NCI-H1436 treated with DMSO at 0.1 percent for 48 hours (cell line): ENCODE data around the gene UMPS.
"Not testable (repeated sequence)": the region's sequence is repeated elsewhere in the genome, so short reads cannot be mapped to it uniquely, and the experiment has no call there.

Source experiments
- DNase-seq: peaks from one replicate; lab custom pipeline; 2025; lab: John Stamatoyannopoulos, UW

The UMPS gene

DNA sequence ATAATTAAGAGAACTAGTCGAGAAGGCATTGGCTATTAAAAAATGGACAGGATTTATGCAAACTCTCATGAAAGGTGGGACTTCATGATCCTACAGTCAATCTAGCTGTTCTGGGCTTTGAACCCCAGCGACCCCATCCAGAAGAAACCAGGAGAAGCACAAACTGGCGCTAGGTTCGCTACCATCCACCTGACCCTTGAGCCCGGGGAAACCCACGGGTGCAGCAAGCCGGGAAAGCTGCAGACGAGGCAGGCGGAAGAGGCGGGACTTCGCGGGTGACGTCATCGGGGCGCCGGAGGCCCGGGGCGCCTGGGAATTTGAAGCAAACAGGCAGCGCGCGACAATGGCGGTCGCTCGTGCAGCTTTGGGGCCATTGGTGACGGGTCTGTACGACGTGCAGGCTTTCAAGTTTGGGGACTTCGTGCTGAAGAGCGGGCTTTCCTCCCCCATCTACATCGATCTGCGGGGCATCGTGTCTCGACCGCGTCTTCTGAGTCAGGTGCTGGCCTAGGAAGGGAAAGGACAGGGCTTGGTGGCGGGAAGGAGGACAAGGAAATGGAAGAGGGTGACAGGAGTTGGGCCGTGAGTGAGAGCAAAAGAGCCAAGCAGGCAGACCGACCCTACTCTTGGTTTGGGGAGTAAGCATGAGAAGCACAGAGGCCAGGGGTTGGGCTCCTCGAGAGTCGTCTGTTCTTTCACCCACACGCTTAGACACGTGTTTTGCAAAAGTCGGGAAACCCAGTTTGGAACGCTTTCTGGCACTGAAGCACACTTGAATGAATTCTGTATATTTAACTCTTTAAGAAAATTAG lies at the start of gene UMPS:
Gene UMPS (plus strand): TSS at position 324 of the 812 bp plus-strand sequence. CDS start 20 bp downstream, at position 344.
- peak; percentile 47 for DNase-seq

DNA sequence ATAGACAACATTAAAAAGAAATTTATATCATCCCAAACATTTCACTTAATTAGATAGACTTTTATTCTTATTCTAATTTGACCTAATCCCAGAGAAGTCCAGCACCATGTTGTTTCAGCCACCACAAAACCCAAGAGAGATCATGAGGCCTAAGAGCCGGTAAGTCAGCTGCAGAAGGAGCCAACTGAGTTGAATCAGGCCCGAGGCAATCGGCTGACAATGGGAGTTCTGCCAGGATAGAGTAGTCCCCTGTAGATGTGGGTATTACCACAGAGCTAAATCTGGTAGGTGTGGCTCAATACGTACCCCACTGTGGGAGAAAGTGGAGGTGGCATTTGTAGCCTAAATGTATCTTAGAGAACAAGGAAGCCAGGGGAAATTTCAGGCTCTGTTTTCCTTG lies 49.7 kb upstream of the UMPS start:
- no peak for DNase-seq

DNA sequence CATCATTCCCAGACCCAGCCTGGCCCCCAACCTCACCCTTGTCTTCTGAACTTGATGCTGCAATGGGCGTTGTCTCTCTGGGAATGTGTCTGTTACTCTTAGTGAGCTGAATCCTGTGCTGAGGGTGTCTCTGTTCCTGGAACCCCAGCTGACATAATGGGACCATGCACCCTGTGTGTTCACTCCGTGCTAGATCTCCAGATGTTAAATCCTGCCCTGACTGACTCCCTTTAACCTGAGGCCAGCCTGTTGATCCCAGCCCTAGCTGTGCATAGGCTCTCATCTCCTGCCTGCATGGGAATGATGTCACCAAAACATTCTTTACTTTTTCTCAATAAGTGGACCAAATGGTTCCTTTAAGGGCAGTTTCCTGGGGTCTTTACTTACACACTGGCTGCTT lies 48.0 kb upstream of the UMPS start:
- no peak for DNase-seq

DNA sequence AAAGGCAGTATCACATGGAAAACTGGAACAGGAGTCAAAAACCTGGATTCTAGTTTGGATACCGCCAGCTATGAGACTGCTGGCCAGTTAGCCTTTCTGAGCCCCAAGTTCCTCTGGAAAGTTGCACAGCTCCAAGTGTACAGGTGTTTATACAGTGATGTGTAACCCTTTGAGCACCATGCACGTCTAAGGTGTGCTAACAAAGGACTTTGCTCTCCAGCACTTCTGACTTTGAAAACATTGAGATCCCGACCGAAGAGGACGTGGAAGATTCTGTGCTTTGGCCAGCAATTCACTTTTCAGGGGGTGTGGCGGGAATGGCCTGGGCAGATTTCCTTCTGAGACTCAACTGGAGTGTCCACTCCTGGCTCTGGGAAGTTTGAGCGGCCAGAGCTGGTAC lies 45.8 kb upstream of the UMPS start:
- no peak for DNase-seq

DNA sequence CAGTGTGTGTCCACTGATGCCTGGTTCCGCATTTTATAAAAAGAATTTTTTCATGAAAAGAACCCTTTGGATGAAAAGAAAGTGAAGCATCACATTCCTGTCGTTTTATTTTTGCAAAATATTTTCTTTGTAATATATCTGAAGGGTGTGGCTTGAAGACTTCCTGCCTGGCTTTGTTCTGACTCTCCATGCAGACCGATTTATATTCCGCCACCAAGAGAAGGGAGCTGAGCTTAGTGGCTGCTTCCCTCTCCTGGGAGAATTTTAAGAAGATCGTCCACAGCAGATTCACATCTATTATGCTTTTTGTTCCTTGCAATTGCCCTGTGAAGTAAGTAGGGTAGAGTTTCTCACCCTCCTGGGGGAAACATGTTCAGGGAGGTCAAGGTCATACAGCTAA lies 45.2 kb upstream of the UMPS start:
- DNase-seq = no peak

DNA sequence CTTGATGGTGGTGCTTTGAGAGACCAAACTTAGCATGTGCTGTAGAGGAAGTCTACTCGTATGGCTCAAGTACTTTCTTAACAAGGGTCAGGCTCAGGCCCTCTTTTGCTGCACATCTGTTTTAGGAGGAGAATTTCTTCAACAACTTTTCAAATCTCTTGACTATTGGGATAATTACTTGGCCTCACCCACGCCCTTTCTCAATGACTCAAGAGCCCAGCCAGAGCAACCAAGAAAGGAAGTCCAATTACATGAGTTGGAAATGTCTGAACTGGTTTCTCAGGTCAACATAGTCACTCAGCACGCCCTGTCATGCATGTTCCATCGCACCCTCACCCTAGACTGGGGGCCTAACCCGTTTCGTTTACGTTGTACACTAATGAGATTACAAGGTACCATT lies 44.8 kb upstream of the UMPS start:
- DNase-seq = no peak

DNA sequence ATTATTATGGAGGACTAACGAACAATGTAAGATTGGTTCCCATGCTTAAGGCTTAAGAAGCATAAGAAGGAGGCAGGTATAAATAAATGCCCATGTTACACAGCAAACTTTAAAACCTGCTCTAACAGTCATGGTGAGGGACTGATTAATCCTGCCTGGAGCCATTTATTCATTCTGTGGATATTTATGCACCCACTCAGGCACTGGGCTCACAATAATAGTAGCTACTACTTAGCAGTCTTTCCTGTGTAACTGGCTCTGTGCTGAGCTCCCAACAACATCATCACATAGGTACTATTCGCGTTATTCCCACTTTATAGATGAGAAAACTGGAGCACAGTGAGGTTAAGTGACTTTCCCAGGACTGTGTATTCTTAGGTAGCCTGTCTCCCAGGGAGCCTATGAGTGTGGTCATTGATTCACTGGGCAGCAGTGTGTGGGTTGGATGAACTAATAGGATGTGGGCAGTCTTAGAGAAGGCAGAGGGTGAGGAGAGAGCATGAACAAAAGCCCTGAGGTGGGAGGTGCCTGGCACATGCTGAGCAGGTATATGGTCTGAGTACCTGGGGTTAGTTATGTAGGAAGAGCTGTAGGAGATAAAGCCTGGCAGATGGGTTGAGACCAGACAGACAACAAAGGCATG lies 44.1 kb upstream of the UMPS start:
- no peak for DNase-seq

DNA sequence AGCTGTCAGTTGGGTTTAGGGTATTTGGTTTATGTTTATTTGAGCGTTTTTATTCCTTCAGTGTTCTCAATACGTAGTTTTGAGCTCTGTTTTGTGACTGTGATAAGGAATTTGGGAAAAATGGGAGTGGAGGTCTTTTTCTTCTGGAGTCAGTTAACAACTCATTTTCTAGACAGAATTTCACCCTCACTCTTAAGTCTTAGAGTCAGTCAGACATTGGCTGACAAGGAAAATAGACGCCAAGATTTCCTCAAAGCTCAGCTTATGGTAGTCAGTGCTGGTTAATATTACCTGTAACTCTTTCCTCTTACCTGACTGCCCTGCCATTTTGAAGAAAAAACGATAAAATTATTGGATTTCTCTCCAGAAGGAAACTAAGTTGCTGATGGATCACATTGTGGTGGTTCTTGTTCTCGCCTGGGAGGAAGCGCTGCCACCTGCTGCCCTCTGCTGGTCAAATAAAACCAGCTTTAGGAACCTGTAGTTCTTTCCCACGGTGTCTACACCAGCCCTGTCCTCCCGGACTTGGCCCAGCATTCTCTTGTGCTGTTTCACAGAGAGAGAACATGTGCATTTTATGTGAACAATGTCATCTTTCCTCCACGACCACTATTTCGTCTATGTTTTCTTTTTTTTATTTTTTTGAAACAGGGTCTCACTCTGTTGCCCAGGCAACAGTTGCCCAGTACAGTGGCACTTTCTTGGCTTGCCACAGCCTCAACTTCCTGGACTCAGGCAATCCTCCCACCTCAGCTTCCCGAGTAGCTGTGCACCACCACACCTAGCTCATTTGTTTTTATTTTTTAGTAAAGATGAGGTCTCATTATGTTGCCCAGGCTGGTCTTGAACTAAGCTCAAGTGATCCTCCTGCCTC lies 41.4 kb upstream of the UMPS start:
- no peak for DNase-seq

DNA sequence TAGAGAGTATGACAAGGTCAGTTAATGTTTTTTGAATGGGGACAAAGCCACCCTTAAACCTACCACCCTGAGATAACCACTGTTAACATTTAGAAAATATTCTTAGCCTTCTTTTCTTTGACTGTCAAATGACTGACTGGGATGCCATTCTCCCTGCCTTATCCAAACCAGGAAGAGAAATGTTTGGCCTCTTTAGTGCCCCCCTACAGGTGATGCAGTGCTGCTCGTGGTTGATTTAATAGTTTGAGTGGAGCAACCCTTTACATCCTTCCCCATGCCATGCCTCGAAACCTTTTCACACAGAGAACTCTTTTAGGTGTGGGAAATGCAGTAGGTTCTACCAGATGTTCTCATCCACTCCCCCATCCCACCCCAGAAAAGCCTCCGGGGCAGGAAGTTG lies 38.7 kb upstream of the UMPS start:
- DNase-seq = no peak

DNA sequence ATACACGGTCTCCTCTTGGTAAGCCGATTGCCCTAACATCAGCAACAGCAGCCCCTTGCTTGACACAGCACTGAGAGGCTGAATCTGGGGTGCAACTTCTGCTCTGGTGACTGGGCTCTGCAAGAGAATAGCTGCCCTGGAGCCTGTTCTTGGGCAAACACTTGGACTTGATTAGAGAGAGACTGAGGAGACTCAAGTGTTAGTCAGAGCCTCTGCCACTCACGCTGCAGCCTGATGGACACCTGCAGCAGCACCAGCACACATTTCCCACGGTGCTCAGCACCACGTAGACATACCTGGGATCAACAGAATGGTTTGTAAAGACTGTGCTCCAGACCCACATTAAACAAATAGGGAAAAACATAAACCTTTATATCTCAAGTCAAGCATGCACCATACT lies 35.8 kb upstream of the UMPS start:
- DNase-seq = no peak

DNA sequence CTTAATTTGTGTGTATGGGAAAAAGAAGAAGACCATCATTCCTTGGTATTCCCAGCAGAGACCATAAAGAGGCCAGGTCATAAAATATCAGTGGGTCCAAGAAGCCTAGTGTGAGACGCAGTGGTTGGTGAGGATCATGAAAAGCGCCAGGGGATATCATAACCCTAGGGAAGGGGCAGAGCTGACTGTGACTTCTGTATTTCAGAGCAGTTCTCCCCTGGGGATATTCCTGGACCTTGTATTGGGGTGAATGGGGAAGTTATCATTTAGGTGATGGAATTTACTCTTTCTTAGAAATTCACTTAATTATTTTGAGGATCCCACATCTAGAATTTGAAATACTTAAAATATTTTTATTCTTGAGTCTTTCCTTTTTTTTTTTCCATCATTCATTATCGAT lies 34.9 kb upstream of the UMPS start:
- DNase-seq = no peak

DNA sequence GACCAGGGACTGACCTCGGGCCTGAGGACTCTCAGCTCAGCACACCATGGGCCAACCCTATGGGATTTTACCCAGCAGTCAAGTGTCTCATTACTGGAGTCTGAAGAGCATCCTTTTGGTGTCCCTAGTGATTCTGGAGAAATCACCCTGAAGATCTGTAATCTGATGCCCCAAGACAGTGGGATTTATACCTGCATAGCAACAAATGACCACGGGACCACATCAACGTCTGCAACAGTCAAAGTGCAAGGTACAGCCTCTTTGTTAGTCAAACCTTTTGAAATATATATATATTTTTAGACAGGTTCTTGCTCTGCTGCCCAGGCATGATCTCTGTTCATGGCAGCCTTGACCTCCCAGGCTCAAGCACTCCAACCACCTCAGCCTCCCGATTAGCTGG lies 34.2 kb upstream of the UMPS start:
- no peak for DNase-seq

DNA sequence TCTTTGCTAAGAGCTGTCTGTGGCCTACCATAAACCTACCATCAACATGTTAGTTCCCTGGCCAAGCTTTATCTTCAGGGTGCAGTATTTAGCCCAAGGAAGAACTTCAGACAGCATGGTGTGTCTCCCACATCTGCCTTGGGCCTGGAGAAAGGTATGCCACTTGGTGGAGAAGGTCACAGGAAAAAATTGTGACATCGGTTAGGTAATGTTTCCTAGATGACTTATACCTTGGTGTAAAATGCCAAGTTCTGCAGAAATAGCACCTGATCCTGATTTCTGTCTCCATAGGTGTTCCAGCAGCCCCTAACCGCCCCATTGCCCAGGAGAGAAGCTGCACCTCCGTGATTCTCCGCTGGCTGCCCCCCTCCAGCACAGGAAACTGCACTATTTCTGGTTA lies 33.0 kb upstream of the UMPS start:
- DNase-seq = no peak

DNA sequence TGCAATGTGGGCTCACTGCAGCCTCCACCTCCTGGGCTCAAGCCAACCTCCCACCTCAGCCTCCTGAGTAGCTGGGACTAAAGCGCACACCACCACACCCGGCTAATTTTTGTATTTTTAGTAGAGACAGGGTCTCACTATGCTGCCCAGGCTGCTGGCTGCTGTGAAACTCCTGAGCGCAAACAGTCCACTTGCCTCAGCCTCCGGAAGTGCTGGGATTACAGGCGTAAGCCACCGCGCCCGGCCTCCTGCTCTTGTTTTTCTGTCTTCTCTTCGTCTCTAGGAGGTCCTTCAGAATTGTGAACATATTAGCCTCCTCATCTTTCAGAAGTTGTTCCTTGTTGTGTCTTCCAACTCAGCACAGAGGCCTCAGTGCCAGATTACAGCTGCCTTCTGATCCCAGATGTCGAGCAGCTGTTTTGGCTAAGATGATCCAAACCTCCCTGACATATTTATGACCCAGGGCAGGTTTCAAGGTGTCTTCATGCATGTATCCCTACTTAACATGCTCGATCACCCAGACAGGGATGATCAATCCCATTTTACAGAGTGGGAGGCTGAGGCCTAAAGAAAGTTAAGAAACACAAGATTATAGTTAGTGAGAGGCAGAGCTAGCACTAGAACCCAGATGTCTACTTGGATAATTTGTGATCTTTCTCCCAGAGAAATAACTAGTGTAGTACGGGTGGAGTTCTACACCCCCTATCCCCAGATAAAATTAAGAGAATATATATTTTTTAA lies 32.1 kb upstream of the UMPS start:
- no peak for DNase-seq

DNA sequence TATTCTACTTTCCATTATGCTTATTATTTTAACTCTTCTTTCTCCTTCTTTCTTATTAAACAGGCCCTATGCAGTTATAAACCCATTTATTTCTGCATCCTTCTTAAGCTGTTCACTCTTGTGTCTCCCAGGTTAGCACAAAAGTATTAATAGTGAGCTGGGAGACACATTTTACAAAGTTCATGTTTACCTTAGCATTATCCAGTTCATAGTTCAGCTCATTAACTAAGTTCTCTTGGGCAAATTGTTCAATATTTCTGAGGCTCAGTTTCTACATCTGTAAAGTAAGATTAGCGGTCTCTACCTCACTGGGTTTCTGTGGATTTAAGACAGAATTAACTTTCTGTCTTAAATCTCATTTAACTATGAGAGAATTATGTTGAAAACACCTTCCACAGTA lies 31.2 kb upstream of the UMPS start:
- no peak for DNase-seq

DNA sequence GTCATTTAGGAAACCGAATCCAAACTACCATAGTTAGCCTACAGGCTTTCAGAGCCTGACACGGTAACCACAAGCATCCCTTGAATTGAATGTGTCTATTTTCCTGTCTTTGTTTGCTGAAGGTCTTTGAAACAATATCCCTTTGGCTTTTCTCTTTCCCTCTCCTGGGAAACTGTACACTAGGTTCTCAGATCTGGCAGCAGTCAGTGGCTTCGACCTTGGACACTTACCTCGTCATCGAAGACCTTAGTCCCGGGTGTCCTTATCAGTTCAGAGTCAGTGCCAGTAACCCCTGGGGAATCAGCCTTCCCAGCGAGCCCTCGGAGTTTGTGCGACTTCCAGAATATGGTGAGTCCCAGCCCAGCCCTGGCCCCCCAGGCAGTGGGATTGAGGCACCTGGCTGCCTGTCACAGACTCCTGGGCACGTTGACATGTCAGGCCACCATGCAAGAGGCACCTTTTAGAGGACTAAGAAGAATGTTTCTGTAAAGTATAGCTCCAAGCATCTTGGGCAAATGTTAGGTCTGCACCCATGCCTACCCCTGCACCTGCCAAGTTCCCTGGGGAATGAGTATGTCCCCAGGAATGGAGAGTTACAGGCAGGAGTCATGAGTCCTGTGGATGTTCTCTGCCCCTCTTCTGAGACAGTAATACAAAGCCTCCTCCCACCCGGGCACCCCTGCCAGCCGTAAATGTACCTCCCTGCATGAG lies 30.4 kb upstream of the UMPS start:
- no peak for DNase-seq

DNA sequence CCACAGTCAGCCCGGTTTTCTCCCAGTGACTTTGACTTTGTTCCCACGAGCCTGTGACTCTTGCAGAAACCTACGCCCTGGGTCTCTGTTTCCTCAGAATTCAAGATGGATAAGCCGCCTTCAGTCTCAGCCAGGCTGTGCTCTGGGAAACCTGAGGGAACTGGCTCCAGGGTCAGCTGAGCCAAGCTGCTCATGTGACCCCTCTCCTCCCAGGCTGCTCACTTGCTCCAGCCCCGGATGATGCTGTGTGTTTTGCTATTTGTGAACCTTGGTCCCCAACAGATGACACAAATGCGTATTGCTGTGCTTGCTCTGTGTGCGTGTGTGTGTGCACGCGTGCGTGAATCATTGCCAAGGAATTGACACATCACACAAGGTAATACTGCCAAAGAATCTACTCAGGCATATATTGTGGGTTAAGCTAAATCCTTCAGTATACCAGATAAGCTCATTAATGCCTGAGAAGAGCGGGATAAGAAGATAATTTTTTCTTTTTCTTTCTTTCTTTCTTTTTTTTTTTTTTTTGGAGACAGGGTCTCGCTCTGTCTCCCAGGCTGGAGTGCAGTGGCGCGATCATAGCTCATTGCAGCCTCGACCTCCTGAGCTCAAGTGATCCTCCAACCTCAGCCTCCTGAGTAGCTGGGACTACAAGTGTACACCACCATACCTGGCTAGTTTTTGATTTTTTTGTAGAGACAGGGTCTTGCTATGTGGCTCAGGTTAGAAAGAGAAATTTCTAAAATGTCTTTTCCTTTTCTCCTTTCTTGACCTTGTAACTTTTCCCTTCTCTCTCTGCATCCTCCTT lies 29.2 kb upstream of the UMPS start:
- no peak for DNase-seq

DNA sequence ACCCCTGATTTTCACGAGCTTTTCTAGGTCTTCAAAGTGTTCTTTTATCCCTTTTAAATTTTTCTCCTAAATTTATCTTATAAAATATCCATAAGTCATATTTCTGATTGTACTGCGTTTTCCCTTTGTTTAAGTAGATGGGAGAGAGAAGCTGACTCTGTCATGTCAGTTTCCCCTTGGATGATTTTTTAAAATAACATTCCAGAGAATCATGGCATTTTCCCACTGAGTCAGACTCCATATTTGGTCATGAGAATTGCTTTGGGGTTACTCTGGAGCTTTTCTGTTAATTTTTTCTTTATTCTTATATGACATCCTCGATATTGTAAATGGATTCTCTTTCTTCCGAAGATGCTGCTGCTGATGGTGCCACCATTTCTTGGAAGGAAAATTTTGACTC lies 28.6 kb upstream of the UMPS start:
- DNase-seq = no peak

DNA sequence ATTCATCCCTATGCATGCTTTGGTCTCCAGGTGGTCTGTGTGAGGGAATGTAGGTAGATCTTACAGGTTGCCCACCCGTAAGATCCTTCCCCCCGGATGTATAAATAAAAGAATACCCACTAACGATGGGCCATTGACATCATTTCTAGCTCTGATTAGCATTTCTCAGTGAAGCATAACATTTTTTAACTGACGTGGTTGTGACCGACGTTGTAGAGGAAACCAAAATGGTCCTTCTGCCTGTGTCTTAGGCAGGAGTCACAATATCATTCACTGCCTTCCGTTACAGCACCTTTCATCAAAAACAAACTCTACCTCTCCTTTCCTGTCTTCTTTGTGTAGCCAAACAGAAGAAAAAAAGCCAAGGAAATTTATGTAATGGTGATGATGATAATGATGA lies 27.3 kb upstream of the UMPS start:
- no peak for DNase-seq

DNA sequence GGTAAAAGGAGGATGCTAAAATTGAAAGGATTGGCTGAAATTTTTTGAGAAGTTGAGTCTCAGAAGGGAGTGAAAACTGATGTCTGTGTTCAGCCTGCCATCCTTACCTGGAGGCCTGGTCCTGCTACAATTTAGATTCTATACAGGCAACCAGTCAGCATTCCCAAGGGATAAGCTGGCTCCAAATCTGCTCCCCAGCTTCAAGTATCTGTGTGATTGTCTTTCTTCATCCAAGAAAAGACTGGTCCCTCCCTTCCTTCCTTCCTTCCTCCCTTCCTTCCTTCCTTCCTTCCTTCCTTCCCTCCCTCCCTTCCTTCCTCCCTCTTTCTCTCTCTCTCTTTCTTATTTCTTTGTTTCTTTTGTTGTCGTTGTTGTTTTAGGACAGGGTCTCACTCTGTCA lies 24.7 kb upstream of the UMPS start:
- no peak for DNase-seq

DNA sequence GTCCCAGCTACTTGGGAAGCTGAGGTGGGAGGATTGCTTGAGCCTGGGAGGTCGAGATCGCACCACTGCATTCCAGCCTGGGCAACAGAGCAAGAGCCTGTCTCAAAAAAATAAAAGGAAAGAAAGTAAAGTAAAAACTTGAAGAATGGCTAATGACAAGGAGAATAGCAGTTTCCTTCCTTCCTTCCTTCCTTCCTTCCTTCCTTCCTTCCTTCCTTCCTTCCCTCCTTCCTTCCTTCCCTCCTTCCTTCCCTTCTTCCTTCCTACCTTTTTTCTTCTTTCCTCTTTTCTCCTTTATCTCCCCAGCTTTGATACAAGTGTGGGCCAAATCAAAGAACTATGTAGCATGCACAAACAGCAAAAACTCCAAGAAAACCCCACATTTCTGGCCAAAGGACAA lies 23.0 kb upstream of the UMPS start:
- not testable (repeated sequence) for DNase-seq
